T-cell (primary cell): ENCODE results near the gene CEACAM19. TPM values are rescaled to one million over a fixed set of nuclear protein-coding genes. Genes with fewer than 3 reads are reported as not detected.
"Not testable (repeated sequence)": the region's sequence is repeated elsewhere in the genome, so short reads cannot be mapped to it uniquely, and the experiment has no call there.

Experiments
- ATAC-seq, 4 experiments: fragments of 200-7000 bp in 3 of 4; fragments of 150-1000 bp in 1 of 4; cut with Tn5 transposase; replicated peaks in 1 of 4; 1 replicate in 3 of 4; 2 replicates in 1 of 4; pipeline ENCODE4 v1.10.0; 2021; ENCODE audit warnings: moderate library complexity in 3 of 4, mild to moderate bottlenecking in 2 of 4, moderate number of reproducible peaks in 1 of 4
- CTCF ChIA-PET, 2 donors: fragments of 300-600 bp; sonication (Branson Sonifier 250); formaldehyde crosslinking; loops; one replicate each; lab custom pipeline; 2022; ENCODE audit warnings: antibody characterized with exemption in 2 of 2; lab: Charles Lee
- POLR2A ChIA-PET, 2 donors: fragments of 300-600 bp; sonication (Branson Sonifier 250); formaldehyde crosslinking; loops; one replicate each; lab custom pipeline; 2022; ENCODE audit warnings: antibody characterized with exemption in 2 of 2; lab: Charles Lee
- DNase-seq, 35 experiments: peaks; one replicate each; pipeline versions ENCODE4 v3.0.0 to v3.0.0-alpha.2; 2013 to 2023
- H3K27ac ChIP-seq: one replicate; pipeline ENCODE4 v1.5.1; 2013; ENCODE audit warnings: low read length
- H3K27me3 ChIP-seq, 2 experiments: replicated peaks in 1 of 2; 1 replicate in 1 of 2; 2 replicates in 1 of 2; pipeline versions ENCODE4 v1.6.1 to v1.7.0; 2013; ENCODE audit warnings: low read length in 1 of 2, mixed read lengths in 1 of 2; ENCODE audit not compliant: control insufficient read depth in 2 of 2, insufficient read depth in 2 of 2; ENCODE audit errors: extremely low read depth in 1 of 2
- H3K36me3 ChIP-seq, 2 donors: 1 replicate in 1 of 2; 2 replicates in 1 of 2; pipeline versions ENCODE4 v1.6.1 to v1.7.0; 2013; ENCODE audit warnings: low read length in 1 of 2; ENCODE audit not compliant: control insufficient read depth in 2 of 2, insufficient read depth in 1 of 2; ENCODE audit errors: extremely low read depth in 1 of 2
- H3K4me1 ChIP-seq, 2 experiments: 1 replicate in 1 of 2; 2 replicates in 1 of 2; pipeline versions ENCODE4 v1.6.1 to v1.7.0; 2013; ENCODE audit warnings: low read length in 2 of 2, mixed read lengths in 1 of 2; ENCODE audit not compliant: insufficient read depth in 2 of 2, control insufficient read depth in 1 of 2; ENCODE audit errors: extremely low read depth in 1 of 2
- H3K4me3 ChIP-seq, 2 donors: 1 replicate in 1 of 2; 2 replicates in 1 of 2; pipeline versions ENCODE4 v1.5.1 to v1.7.0; 2013; ENCODE audit warnings: mild to moderate bottlenecking in 2 of 2, low read length in 1 of 2, moderate library complexity in 1 of 2; ENCODE audit not compliant: control insufficient read depth in 1 of 2; ENCODE audit errors: extremely low read depth in 1 of 2
- H3K9me3 ChIP-seq: 2 replicates; pipeline ENCODE4 v1.7.0; 2013
- H3K27ac Mint-ChIP-seq, 2 donors: one replicate each; pipeline ENCODE4 v1.8.0; 2020 to 2021; ENCODE audit warnings: mild to moderate bottlenecking in 2 of 2, mixed read lengths in 2 of 2
- H3K27me3 Mint-ChIP-seq, 2 donors: one replicate each; pipeline ENCODE4 v1.8.0; 2021 to 2022; ENCODE audit warnings: mixed read lengths in 2 of 2
- H3K36me3 Mint-ChIP-seq: one replicate; pipeline ENCODE4 v1.8.0; 2021; ENCODE audit warnings: mixed read lengths
- H3K4me1 Mint-ChIP-seq, 3 donors: one replicate each; pipeline ENCODE4 v1.8.0; 2020 to 2022; ENCODE audit warnings: mixed read lengths in 3 of 3, mild to moderate bottlenecking in 1 of 3
- H3K4me3 Mint-ChIP-seq, 3 donors: one replicate each; pipeline ENCODE4 v1.8.0; 2020 to 2022; ENCODE audit warnings: mild to moderate bottlenecking in 3 of 3, mixed read lengths in 3 of 3, moderate library complexity in 3 of 3
- H3K9me3 Mint-ChIP-seq, 3 donors: one replicate each; pipeline ENCODE4 v1.8.0; 2020 to 2022; ENCODE audit warnings: mixed read lengths in 3 of 3
- WGBS: methylation state at CpG from one replicate; pipeline ENCODE4 v1.1.5; 2013; ENCODE audit warnings: missing lambda C conversion rate; ENCODE audit not compliant: insufficient coverage; 5-methylcytosine and 5-hydroxymethylcytosine counted together
- total RNA-seq, 35 experiments: library from RNA in 6 of 35; stranded (reverse) in 6 of 35; fragments of 120-200 nt in 1 of 35; gene quantifications; one replicate each; pipeline versions ENCODE4 v1.2.1 to v1.2.4 and lab custom pipeline; 2013 to 2026

CEACAM19 gene
- total RNA-seq (1 to 10 TPM in 3 of 5 donors, under 1 TPM in 2; 0.57 to 2.7 (median 1.0) TPM), total RNA-seq (lab: John Stamatoyannopoulos, UW) (0 to 1.6 (median 0.31) reads per million in 29 experiments)
- total RNA-seq (2013), result 0.04 TPM

DNA sequence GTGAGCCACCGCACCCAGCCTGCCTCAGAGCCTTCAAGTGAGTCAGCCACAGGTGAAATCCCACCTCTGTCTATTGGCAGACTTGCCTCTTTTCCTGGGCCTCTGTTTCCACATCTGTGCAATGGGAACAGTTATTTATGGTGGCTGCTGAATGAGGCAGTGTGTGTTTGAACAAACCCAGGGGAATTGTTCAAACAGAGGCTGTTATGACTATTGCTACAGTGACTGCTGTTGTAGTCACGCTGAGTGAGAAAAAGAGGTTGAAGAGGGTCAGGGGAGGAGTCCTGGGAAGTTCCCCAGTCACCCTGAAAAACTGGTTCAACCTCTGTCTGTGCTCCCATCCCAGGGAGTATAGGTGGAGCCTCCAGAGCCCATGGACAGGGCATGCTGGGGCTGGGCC lies at the start of gene CEACAM19:
CEACAM19 (plus strand) TSS at position 83 of the 400 bp plus-strand sequence. CDS start 450 bp downstream, outside the sequence.
- Mint-ChIP-seq H3K27ac (no peak within 1 kb of the TSS), H3K36me3 (no peaks in the 10 kb centered on the region), H3K4me1 (no peaks in the 10 kb centered on the region), H3K27me3 (peaks cover 0 to 2% of the 10 kb centered on the region in 2 donors), H3K4me3 (no peak within 1 kb of the TSS), H3K9me3 (no peaks in the 10 kb centered on the region)
- H3K27ac ChIP-seq, result no peak within 1 kb of the TSS
- H3K4me1 ChIP-seq, result no peaks in the 10 kb centered on the region
- CTCF ChIA-PET, result no interaction called here
- WGBS, result 60% methylated on average over 2 of the region's 2 CpGs
- no peaks in the 10 kb centered on the region for H3K9me3 ChIP-seq
- DNase-seq (no peak), ATAC-seq (no peak)
- H3K36me3 ChIP-seq, result no peaks in the 10 kb centered on the region
- H3K27me3 ChIP-seq, result peaks cover 0 to 24% of the 10 kb centered on the region in 2 experiments
- no peak within 1 kb of the TSS for H3K4me3 ChIP-seq
- POLR2A ChIA-PET, result no interaction called here

- no peak overlapping the region for H3K27ac Mint-ChIP-seq
- ChIA-PET POLR2A (no interaction called here), CTCF (no interaction called here)
- H3K9me3 Mint-ChIP-seq, result no peaks in the 10 kb centered on the region
- H3K4me3 ChIP-seq, result no peak overlapping the region
- H3K27me3 Mint-ChIP-seq, result peaks cover 9 to 19% of the 10 kb centered on the region in 2 donors
- H3K36me3 ChIP-seq, result no peaks in the 10 kb centered on the region
- no peaks in the 10 kb centered on the region for H3K9me3 ChIP-seq
- ATAC-seq (no peak), DNase-seq (no peak)
- 28% methylated on average over 3 of the region's 5 CpGs for WGBS
- peaks cover 0 to 25% of the 10 kb centered on the region in 2 experiments for H3K27me3 ChIP-seq
- H3K36me3 Mint-ChIP-seq, result no peaks in the 10 kb centered on the region
- H3K27ac ChIP-seq, result no peak overlapping the region
- H3K4me1 ChIP-seq, result no peaks in the 10 kb centered on the region
- H3K4me1 Mint-ChIP-seq, result no peaks in the 10 kb centered on the region
- no peak overlapping the region for H3K4me3 Mint-ChIP-seq
Measured at GRCh38 chr19:44623080-44623479, 48.2 kb upstream of the CEACAM19 start.

GRCh38 chr19:44623626-44624025 lies 47.7 kb upstream of the CEACAM19 start:
- 94% methylated on average over 2 of the region's 4 CpGs for WGBS
- H3K9me3 ChIP-seq, result no peaks in the 10 kb centered on the region
- ATAC-seq (no peak), DNase-seq (no peak)
- no peaks in the 10 kb centered on the region for H3K36me3 Mint-ChIP-seq
- ChIA-PET POLR2A (no interaction called here), CTCF (no interaction called here)
- H3K36me3 ChIP-seq, result no peaks in the 10 kb centered on the region
- no peak overlapping the region for H3K4me3 Mint-ChIP-seq
- H3K4me1 Mint-ChIP-seq, result no peaks in the 10 kb centered on the region
- H3K4me1 ChIP-seq, result no peaks in the 10 kb centered on the region
- H3K4me3 ChIP-seq, result no peak overlapping the region
- H3K27ac Mint-ChIP-seq, result no peak overlapping the region
- peaks cover 0 to 25% of the 10 kb centered on the region in 2 experiments for H3K27me3 ChIP-seq
- peaks cover 9 to 19% of the 10 kb centered on the region in 2 donors for H3K27me3 Mint-ChIP-seq
- H3K27ac ChIP-seq, result no peak overlapping the region
- no peaks in the 10 kb centered on the region for H3K9me3 Mint-ChIP-seq

GRCh38 chr19:44624840-44625354 lies 46.4 kb upstream of the CEACAM19 start:
- Histone ChIP-seq H3K27ac (no peak overlapping the region), H3K36me3 (no peaks in the 10 kb centered on the region), H3K9me3 (no peaks in the 10 kb centered on the region), H3K27me3 (peaks cover 0 to 28% of the 10 kb centered on the region in 2 experiments), H3K4me1 (no peaks in the 10 kb centered on the region), H3K4me3 (no peak overlapping the region)
- H3K4me1 Mint-ChIP-seq, result no peaks in the 10 kb centered on the region
- CTCF ChIA-PET, result interaction anchor here in 1 of 2 donors (0.7 kb wide), 1 partner anchor 944 kb away, joined by 3 read pairs; no protein-coding TSS in a partner anchor
- no peaks in the 10 kb centered on the region for H3K9me3 Mint-ChIP-seq
- no CpG with 5 or more reads among the region's 4 CpGs for WGBS
- no peaks in the 10 kb centered on the region for H3K36me3 Mint-ChIP-seq
- peaks cover 9 to 19% of the 10 kb centered on the region in 2 donors for H3K27me3 Mint-ChIP-seq
- no peak overlapping the region for H3K27ac Mint-ChIP-seq
- no peak for ATAC-seq
- H3K4me3 Mint-ChIP-seq, result no peak overlapping the region
- POLR2A ChIA-PET, result no interaction called here
- no peak for DNase-seq

DNA sequence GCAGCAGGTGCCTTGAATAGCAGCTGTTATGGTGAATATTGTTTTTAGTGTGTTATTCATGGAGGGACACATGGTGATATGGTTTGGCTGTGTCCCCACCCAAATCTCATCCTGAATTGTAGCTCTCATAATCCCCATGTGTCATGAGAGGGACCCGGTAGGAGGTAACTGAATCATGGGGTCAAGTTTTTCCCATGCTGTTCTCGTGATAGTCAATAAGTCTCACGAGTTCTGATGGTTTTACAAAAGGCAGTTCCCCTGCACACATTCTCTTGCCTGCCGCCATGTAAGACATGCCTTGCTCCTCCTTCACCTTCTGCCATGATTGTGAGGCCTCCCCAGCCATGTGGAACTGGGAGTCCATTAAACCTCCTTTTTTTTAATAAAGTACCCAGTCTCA lies 45.6 kb upstream of the CEACAM19 start:
- H3K27ac Mint-ChIP-seq, H3K4me1 Mint-ChIP-seq, H3K36me3 ChIP-seq, POLR2A ChIA-PET, H3K9me3 Mint-ChIP-seq, CTCF ChIA-PET, H3K36me3 Mint-ChIP-seq, H3K9me3 ChIP-seq, H3K4me1 ChIP-seq, DNase-seq, H3K4me3 Mint-ChIP-seq, ATAC-seq, H3K4me3 ChIP-seq, H3K27ac ChIP-seq: not testable (repeated sequence)
- peaks cover 9 to 18% of the 10 kb centered on the region in 2 donors for H3K27me3 Mint-ChIP-seq
- 88% methylated on average over 4 of the region's 4 CpGs for WGBS
- peaks cover 0 to 34% of the 10 kb centered on the region in 2 experiments for H3K27me3 ChIP-seq

DNA sequence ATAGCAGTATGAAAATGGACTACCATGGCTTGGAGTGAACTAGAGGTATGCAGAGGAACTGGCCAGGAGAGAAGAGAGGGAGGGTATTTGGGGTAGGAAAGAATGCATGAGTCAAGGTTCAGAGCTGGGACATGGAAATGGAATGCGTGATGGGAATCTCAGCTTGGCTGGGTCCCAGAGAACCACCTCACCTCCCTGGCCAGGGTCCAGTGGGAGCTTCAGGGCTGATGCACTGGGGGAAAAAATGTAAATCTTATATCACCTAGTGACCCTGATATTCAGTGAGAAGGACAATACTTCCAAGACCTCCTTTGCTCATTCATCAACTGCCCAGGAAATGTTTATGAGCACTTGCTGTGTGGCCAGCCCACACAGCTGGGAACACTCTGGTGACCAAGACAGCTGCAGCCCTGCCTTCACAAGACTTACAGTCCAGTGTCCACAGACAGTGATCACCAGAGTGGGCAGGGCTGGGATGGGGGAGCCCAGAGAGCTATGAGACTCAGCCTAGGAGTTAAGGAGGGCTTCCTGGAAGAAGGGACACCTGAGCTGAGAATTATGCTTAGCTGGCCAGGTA lies 45.1 kb upstream of the CEACAM19 start:
- no peaks in the 10 kb centered on the region for H3K9me3 Mint-ChIP-seq
- Histone ChIP-seq H3K27ac (no peak overlapping the region), H3K4me1 (no peaks in the 10 kb centered on the region), H3K36me3 (no peaks in the 10 kb centered on the region), H3K9me3 (no peaks in the 10 kb centered on the region), H3K27me3 (peaks cover 0 to 35% of the 10 kb centered on the region in 2 experiments), H3K4me3 (no peak overlapping the region)
- ATAC-seq (no peak), DNase-seq (no peak)
- H3K27me3 Mint-ChIP-seq, result peaks cover 9 to 19% of the 10 kb centered on the region in 2 donors
- H3K36me3 Mint-ChIP-seq, result no peaks in the 10 kb centered on the region
- WGBS, result 100% methylated on average over 1 of the region's 1 CpG
- no peaks in the 10 kb centered on the region for H3K4me1 Mint-ChIP-seq
- no peak overlapping the region for H3K4me3 Mint-ChIP-seq
- no peak overlapping the region for H3K27ac Mint-ChIP-seq
- ChIA-PET CTCF (no interaction called here), POLR2A (no interaction called here)
